ENCODE results near the gene MORN4.
"Not testable (repeated sequence)": the region's sequence is repeated elsewhere in the genome, so short reads cannot be mapped to it uniquely, and the experiment has no call there.

The MORN4 gene

DNA sequence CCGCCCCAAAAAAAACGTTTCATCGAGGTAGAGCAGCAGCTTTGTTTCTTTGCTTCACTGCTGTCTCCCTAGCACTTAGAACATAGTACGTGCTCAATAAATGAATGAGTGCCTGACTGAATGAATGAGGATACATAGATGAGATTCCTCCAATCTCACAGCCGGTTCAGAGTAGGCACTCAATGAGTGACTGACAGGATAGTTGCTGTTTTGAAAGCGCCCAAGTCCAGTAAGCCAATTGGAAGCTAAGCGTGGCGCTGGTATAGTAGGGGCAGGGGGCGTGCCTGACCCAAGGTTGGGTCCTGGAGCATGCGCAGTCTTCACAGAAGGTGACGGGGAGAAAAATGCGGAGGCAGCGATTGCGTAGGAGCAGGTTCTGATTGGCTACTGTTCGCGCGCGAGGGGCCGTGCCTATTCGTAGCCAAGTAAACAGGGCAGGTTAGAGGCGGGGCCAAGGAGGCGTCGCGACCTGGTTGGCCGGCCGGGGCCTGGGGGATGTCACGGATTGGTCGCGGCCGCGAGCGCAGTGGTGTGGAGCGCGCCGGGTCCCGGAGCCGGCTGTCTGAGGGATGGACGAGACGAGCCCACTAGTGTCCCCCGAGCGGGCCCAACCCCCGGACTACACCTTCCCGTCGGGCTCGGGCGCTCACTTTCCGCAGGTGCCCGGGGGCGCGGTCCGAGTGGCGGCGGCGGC, 7.0 kb upstream of the MORN4 start, which contains the start of gene PI4K2A:
TSS of gene PI4K2A (plus strand) at position 498 of the 694 bp plus-strand sequence. CDS start at position 570, 72 bp downstream.
- peak; percentile 99 for DNase-seq (ENCODE audit: low read depth)
- TF ChIP-seq, protein P1, sequence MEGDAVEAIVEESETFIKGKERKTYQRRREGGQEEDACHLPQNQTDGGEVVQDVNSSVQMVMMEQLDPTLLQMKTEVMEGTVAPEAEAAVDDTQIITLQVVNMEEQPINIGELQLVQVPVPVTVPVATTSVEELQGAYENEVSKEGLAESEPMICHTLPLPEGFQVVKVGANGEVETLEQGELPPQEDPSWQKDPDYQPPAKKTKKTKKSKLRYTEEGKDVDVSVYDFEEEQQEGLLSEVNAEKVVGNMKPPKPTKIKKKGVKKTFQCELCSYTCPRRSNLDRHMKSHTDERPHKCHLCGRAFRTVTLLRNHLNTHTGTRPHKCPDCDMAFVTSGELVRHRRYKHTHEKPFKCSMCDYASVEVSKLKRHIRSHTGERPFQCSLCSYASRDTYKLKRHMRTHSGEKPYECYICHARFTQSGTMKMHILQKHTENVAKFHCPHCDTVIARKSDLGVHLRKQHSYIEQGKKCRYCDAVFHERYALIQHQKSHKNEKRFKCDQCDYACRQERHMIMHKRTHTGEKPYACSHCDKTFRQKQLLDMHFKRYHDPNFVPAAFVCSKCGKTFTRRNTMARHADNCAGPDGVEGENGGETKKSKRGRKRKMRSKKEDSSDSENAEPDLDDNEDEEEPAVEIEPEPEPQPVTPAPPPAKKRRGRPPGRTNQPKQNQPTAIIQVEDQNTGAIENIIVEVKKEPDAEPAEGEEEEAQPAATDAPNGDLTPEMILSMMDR (IDR thresholded peaks at IDR 0.05; ENCODE audit: low read depth, low read length): no peak
- TF ChIP-seq, protein P2, sequence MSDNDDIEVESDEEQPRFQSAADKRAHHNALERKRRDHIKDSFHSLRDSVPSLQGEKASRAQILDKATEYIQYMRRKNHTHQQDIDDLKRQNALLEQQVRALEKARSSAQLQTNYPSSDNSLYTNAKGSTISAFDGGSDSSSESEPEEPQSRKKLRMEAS (IDR thresholded peaks at IDR 0.05; ENCODE audit: low read depth, low read length): peak; percentile 59
- H3K4me3 ChIP-seq (ENCODE audit: low read depth, low read length): peak within 1 kb of the TSS; percentile 64

DNA sequence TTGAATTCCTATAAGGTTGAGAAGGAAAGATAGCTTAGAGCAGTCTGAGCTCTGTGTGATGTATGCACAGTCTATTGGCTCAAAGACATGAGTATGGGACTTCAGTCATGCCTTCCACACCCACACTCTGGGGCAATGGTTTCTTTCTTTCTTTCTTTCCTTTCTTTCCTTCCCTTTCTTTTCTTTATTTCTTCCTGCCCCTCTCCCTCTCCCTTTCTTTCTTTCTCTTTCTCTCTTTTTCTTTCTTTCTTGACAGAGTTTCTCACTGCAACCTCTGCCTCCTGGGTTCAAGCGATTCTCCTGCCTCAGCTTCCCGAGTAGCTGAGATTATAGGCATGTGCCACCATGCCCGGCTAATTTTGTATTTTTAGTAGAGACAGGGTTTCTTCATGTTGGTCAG, 5.8 kb upstream of the MORN4 start:
- H3K4me3 ChIP-seq (ENCODE audit: low read depth, low read length); DNase-seq (ENCODE audit: low read depth): not testable (repeated sequence)

DNA sequence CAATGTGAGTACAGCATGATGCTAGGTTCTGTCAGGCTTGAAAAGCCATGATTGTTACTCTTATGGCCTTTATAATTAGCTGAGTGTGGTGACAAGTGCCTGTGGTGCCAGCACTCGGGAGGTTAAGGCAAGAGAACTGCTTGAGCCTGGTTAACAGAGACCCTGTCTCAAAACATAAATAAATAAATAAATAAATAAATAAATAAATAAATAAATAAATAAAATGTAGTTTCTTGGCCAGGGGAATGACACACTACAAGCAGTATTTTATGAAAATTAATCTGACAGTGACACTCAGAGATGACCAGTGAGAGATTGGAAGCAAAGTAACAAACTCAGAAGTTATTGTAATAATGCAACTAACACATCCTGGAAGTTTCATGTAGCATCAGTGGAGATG, 2.3 kb upstream of the MORN4 start:
- DNase-seq (ENCODE audit: low read depth): no peak
- H3K4me3 ChIP-seq (ENCODE audit: low read depth, low read length): no peak overlapping the region
- no peak for TF ChIP-seq MYC (IDR thresholded peaks at IDR 0.05; ENCODE audit: low read depth, low read length)
- TF ChIP-seq, protein P2 (IDR thresholded peaks at IDR 0.05; ENCODE audit: low read depth, low read length): no peak
- TF ChIP-seq, protein P1 (IDR thresholded peaks at IDR 0.05; ENCODE audit: low read depth, low read length): no peak
- no peak for TF ChIP-seq POLR2A (IDR thresholded peaks at IDR 0.05; ENCODE audit: extremely low read depth, insufficient read length)

DNA sequence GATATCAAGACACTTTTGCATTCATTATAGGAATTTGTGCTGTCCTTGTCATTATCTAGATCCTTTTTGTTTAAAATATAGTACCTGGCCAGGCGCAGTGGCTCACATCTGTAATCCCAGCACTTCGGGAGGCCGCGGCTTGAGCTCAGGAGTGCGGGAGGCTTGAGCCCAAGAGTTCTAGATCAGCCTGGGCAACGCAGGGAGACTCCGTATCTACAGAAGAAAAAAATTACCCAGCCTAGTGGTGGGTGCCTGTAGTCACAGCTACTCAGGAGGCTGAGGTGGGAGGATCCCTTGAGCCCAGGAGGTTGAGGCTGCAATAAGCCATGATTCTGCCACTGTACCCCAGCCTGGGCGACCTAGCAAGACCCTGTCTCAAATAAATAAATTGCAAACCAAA, 621 bp upstream of the MORN4 start:
- no peak overlapping the region for H3K4me3 ChIP-seq (ENCODE audit: low read depth, low read length)
- TF ChIP-seq POLR2A (IDR thresholded peaks at IDR 0.05; ENCODE audit: extremely low read depth, insufficient read length) (no peak), MYC (IDR thresholded peaks at IDR 0.05; ENCODE audit: low read depth, low read length) (no peak)
- TF ChIP-seq, protein P2 (IDR thresholded peaks at IDR 0.05; ENCODE audit: low read depth, low read length): no peak
- TF ChIP-seq, protein P1 (IDR thresholded peaks at IDR 0.05; ENCODE audit: low read depth, low read length): no peak
- no peak for DNase-seq (ENCODE audit: low read depth)

DNA sequence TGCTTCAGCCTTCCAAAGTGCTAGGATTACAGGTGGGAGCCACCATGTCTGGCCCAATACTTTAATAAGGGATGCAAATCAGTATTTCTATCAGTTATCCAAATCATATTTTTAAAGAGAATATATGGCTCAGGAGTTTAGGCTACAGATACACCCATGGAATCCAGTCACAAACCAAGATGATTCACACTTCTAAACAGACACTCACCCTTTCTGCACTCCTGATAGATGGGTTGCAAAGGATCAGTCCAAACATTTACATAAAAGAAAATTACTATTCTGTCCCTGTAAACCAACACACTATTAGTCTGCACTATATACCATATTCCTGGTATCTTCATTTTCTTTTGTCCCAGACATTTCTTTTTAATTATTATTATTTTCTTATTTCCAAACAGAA, 2.2 kb downstream of the MORN4 start:
- TF ChIP-seq, protein P2 (IDR thresholded peaks at IDR 0.05; ENCODE audit: low read depth, low read length): no peak
- TF ChIP-seq, protein P1 (IDR thresholded peaks at IDR 0.05; ENCODE audit: low read depth, low read length): no peak
- TF ChIP-seq POLR2A (IDR thresholded peaks at IDR 0.05; ENCODE audit: extremely low read depth, insufficient read length): no peak
- TF ChIP-seq MYC (IDR thresholded peaks at IDR 0.05; ENCODE audit: low read depth, low read length): no peak
- no peak for DNase-seq (ENCODE audit: low read depth)
- H3K4me3 ChIP-seq (ENCODE audit: low read depth, low read length): no peak overlapping the region

DNA sequence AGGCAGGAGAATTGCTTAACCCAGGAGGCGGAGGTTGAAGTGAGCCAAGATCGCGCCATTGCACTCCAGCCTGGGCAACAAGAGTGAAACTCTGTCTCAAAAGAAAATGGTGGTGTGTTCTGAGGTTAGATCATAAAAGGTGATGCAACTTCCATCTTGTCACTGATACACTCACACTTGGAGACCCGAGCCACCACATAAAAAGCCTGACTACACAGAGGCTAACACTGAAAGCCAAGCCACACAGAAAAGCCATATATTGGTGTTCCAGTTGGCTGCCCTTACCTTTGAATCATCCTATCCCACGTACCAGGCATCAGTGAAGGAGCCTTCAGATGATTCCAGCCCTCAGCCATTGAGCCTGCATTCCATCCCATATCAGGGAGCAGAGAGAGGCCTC, 4.0 kb downstream of the MORN4 start:
- TF ChIP-seq MYC (IDR thresholded peaks at IDR 0.05; ENCODE audit: low read depth, low read length) (no peak), POLR2A (IDR thresholded peaks at IDR 0.05; ENCODE audit: extremely low read depth, insufficient read length) (no peak)
- TF ChIP-seq, protein P2 (IDR thresholded peaks at IDR 0.05; ENCODE audit: low read depth, low read length): no peak
- TF ChIP-seq, protein P1 (IDR thresholded peaks at IDR 0.05; ENCODE audit: low read depth, low read length): no peak
- peak; percentile 55 for DNase-seq (ENCODE audit: low read depth)
- no peak overlapping the region for H3K4me3 ChIP-seq (ENCODE audit: low read depth, low read length)
